HepG2 (cell line): Measurements from ENCODE around the gene NOP56. TPM values are rescaled to one million over a fixed set of nuclear protein-coding genes. Genes with fewer than 3 reads are reported as not detected.
A peak's percentile ranks its signal among the peaks of the same experiment; 100 is the strongest.

Source experiments
- ATAC-seq: fragments of 200-7000 bp; cut with Tn5 transposase; 3 replicates; pipeline ENCODE4 v1.9.1; 2020; ENCODE audit warnings: mild to moderate bottlenecking, moderate library complexity
- Bru-seq: library from RNA; stranded (reverse); fragments of 400-500 nt; gene quantifications from one replicate; lab custom pipeline; 2021; lab: Mats Ljungman, UMichigan
- BruChase-seq, 2 experiments: library from RNA; stranded (reverse); fragments of 400-500 nt; gene quantifications; one replicate each; lab custom pipeline; 2021; lab: Mats Ljungman, UMichigan
- BruUV-seq: library from RNA; stranded (reverse); fragments of 400-500 nt; replicated peaks from 2 replicates; lab custom pipeline; 2021; lab: Mats Ljungman, UMichigan
- CTCF ChIA-PET: fragments of 300-600 bp; formaldehyde crosslinking; extraction: SDS; loops from one replicate; lab custom pipeline; 2021; ENCODE audit warnings: low total read pairs, inconsistent platforms, low intra/inter-chr PET ratio; lab: Yijun Ruan, JAX
- POLR2A ChIA-PET: fragments of 350-600 bp; sonication (Branson Sonifier 250); formaldehyde crosslinking; loops from one replicate; lab custom pipeline; 2020; ENCODE audit warnings: antibody characterized with exemption, inconsistent platforms; lab: Yijun Ruan, JAX
- DNase-seq: peaks from one replicate; pipeline ENCODE4 v3.0.0-alpha.2; 2015; ENCODE audit warnings: low spot score
- FAIRE-seq: peaks from 3 replicates; lab custom pipeline; 2011; peaks lifted over from hg19 to GRCh38; lab: Jason Lieb, UNC
- H2AFZ ChIP-seq: one replicate; pipeline ENCODE4 v1.6.1; 2011; ENCODE audit warnings: low read length, inconsistent platforms
- H3K27ac ChIP-seq: fragments of 300-600 bp; 3 replicates; pipeline ENCODE4 v1.8.0; 2011; ENCODE audit warnings: mixed run types, mild to moderate bottlenecking, mixed read lengths, low read length, inconsistent platforms; ENCODE audit not compliant: insufficient read depth; ENCODE audit errors: extremely low read length
- H3K27me3 ChIP-seq, 2 experiments: fragments of 200-600 bp in 1 of 2; 2 replicates in 1 of 2; 3 replicates in 1 of 2; pipeline versions ENCODE4 v1.6.0 to v1.8.0; 2011; ENCODE audit warnings: low read length in 2 of 2, mild to moderate bottlenecking in 2 of 2, moderate library complexity in 2 of 2, inconsistent platforms in 1 of 2; ENCODE audit not compliant: insufficient read depth in 2 of 2, control insufficient read depth in 1 of 2
- H3K36me3 ChIP-seq, 2 experiments: fragments of 200-600 bp in 1 of 2; replicated peaks in 1 of 2; 2 replicates in 1 of 2; 3 replicates in 1 of 2; pipeline versions ENCODE4 v1.5.1 to v1.8.0; 2011; ENCODE audit warnings: low read length in 2 of 2, inconsistent platforms in 1 of 2; ENCODE audit not compliant: insufficient read depth in 2 of 2, control insufficient read depth in 1 of 2
- H3K4me1 ChIP-seq: 2 replicates; pipeline ENCODE4 v1.5.1; 2012; ENCODE audit warnings: low read length, inconsistent platforms; ENCODE audit not compliant: insufficient read depth
- H3K4me2 ChIP-seq: 2 replicates; pipeline ENCODE4 v1.6.0; 2011; ENCODE audit warnings: low read depth, low read length, inconsistent platforms
- H3K4me3 ChIP-seq, 3 experiments: fragments of 200-600 bp in 1 of 3; sonication (generic), shearing (Covaris generic) in 1 of 3; replicated peaks in 1 of 3; 2 replicates each; pipeline ENCODE4 v1.5.1; 2011 to 2016; ENCODE audit warnings: low read length in 3 of 3, inconsistent platforms in 2 of 3, low read depth in 2 of 3, mild to moderate bottlenecking in 2 of 3, control low read depth in 1 of 3, mixed read lengths in 1 of 3; ENCODE audit not compliant: insufficient read depth in 1 of 3
- H3K79me2 ChIP-seq: one replicate; pipeline ENCODE4 v1.6.1; 2011; ENCODE audit warnings: low read length, inconsistent platforms; ENCODE audit not compliant: insufficient read depth
- H3K9ac ChIP-seq: 2 replicates; pipeline ENCODE4 v1.6.0; 2011; ENCODE audit warnings: mild to moderate bottlenecking, low read depth, low read length, inconsistent platforms; ENCODE audit not compliant: insufficient read depth
- H3K9me3 ChIP-seq: 2 replicates; pipeline ENCODE4 v1.5.1; 2012; ENCODE audit warnings: mild to moderate bottlenecking, low read length
- H4K20me1 ChIP-seq: 2 replicates; pipeline ENCODE4 v1.6.0; 2011; ENCODE audit warnings: inconsistent platforms, mild to moderate bottlenecking, low read length, moderate library complexity; ENCODE audit not compliant: insufficient read depth
- ATF2 ChIP-seq: sonication (generic); formaldehyde crosslinking; IDR thresholded peaks from 2 replicates; pipeline ENCODE4 v1.4.0; 2020; ENCODE audit warnings: missing genetic modification reagents
- ATF3 ChIP-seq: sonication (generic); formaldehyde crosslinking; IDR thresholded peaks from 2 replicates; pipeline ENCODE4 v1.4.0; 2020; ENCODE audit warnings: missing genetic modification reagents
- DNMT1 ChIP-seq: sonication (generic); formaldehyde crosslinking; IDR thresholded peaks from 2 replicates; pipeline ENCODE4 v1.5.1; 2020; ENCODE audit warnings: mild to moderate bottlenecking, missing genetic modification reagents
- HOXD1 ChIP-seq: sonication (generic); formaldehyde crosslinking; IDR thresholded peaks from 2 replicates; pipeline ENCODE4 v1.5.0; 2020; ENCODE audit warnings: missing genetic modification reagents
- SOX13 ChIP-seq, 3 experiments: fragments of 450-650 bp in 1 of 3; sonication (generic) in 1 of 3; formaldehyde crosslinking in 1 of 3; IDR thresholded peaks in 2 of 3; conservative IDR thresholded peaks in 1 of 3; 2 replicates each; pipeline versions ENCODE4 v1.5.0 to v1.6.1; 2016 to 2020; ENCODE audit warnings: antibody characterized with exemption in 1 of 3, mild to moderate bottlenecking in 1 of 3, missing compliant biosample characterization in 1 of 3, missing genetic modification reagents in 1 of 3, moderate library complexity in 1 of 3
- SPEN ChIP-seq: sonication (generic); formaldehyde crosslinking; IDR thresholded peaks from 2 replicates; pipeline ENCODE4 v1.5.1; 2020; ENCODE audit warnings: low read depth, mild to moderate bottlenecking, missing genetic modification reagents
- ZBTB49 ChIP-seq: sonication (generic); formaldehyde crosslinking; IDR thresholded peaks from 2 replicates; pipeline ENCODE4 v1.4.0; 2020; ENCODE audit warnings: missing genetic modification reagents, borderline replicate concordance
- ZNF207 ChIP-seq: fragments of 450-650 bp; IDR thresholded peaks from 2 replicates; pipeline ENCODE4 v1.6.1; 2016; ENCODE audit warnings: antibody characterized with exemption, borderline replicate concordance
- ZNF501 ChIP-seq: sonication (generic); formaldehyde crosslinking; IDR thresholded peaks from 2 replicates; pipeline ENCODE4 v1.5.1; 2020; ENCODE audit warnings: mild to moderate bottlenecking, moderate library complexity, missing genetic modification reagents
- WGBS: methylation state at CpG from one replicate; pipeline ENCODE4 v1.1.6; 2017; ENCODE audit warnings: low lambda C conversion rate; 5-methylcytosine and 5-hydroxymethylcytosine counted together
- in situ Hi-C: cut with HindIII; loops from 2 replicates; pipeline ENCODE4 v1.10.0; 2017; ENCODE audit warnings: low pct_unique_long_range_greater_than_20kb; ENCODE audit not compliant: extremely low pct_ligation_motif_present
- intact Hi-C: fragments of 100-400 bp; cut with micrococcal nuclease; formaldehyde crosslinking; loops from one replicate; pipeline ENCODE4 v1.10.0; 2022; ENCODE audit not compliant: unreplicated experiment
- long read RNA-seq, 2 experiments: library from RNA in 1 of 2; library from polyadenylated mRNA in 1 of 2; stranded (forward) in 1 of 2; unstranded in 1 of 2; transcript quantifications; one replicate each; pipeline ENCODE4 v2.0.0, GENCODE V29; 2019 to 2022
- polyA minus RNA-seq, 3 experiments: library from RNA; depleted of rRNA, polyadenylated mRNA; stranded (reverse); fragments of >200 nt; gene quantifications; 2 replicates each; pipeline ENCODE4 v1.2.3, GENCODE V29; 2011; ENCODE audit warnings: low replicate concordance in 1 of 3
- polyA plus RNA-seq, 8 experiments: library from polyadenylated mRNA; depleted of rRNA in 3 of 8; stranded (reverse) in 7 of 8; unstranded in 1 of 8; fragments of >200 nt; fragmentation: Illumina TruSeq in 4 of 8; extraction: Trizol in 4 of 8; gene quantifications; 2 replicates each; pipeline versions ENCODE4 v1.2.1 to v1.2.3, GENCODE V29; 2011 to 2016; ENCODE audit warnings: low read depth in 4 of 8, missing spikeins in 1 of 8, mixed read lengths in 1 of 8; ENCODE audit not compliant: insufficient read depth in 1 of 8
- total RNA-seq, 5 experiments: library from RNA; depleted of rRNA; stranded (reverse); fragments of >200 nt; fragmentation: Illumina TruSeq; extraction: Trizol; gene quantifications; 2 replicates each; pipeline ENCODE4 v1.2.3, GENCODE V29; 2016; ENCODE audit warnings: low read depth in 1 of 5

NOP56 gene
- total RNA-seq (2016; rRNA removed; fragmentation: Illumina TruSeq; extraction: Trizol) (646 and 1,116 TPM in 2 replicates), polyA plus RNA-seq (2011; rRNA removed) (369 and 374 TPM in 2 replicates), polyA minus RNA-seq (2011; rRNA and poly(A)+ RNA removed; ENCODE audit: low replicate concordance) (388 and 403 TPM in 2 replicates), Bru-seq, nascent RNA (percentile 99 among the genes with signal in this experiment), BruChase-seq, experiment 1, labeled RNA remaining after a 6-hour chase (percentile 100 among the genes with signal in this experiment), BruChase-seq, experiment 2, labeled RNA remaining after a 2-hour chase (percentile 100 among the genes with signal in this experiment)
- 3,280 and 3,642 TPM in 2 replicates for total RNA-seq (2016; cell fraction: cytosol; rRNA removed; fragmentation: Illumina TruSeq; extraction: Trizol; ENCODE audit: low read depth)
- total RNA-seq (2016; cell fraction: insoluble cytoplasmic fraction; rRNA removed; fragmentation: Illumina TruSeq; extraction: Trizol) = 600 and 1,127 TPM in 2 replicates
- total RNA-seq (2016; cell fraction: membrane; rRNA removed; fragmentation: Illumina TruSeq; extraction: Trizol) = 2,832 and 3,011 TPM in 2 replicates
- 1,362 and 1,462 TPM in 2 replicates for total RNA-seq (2016; cell fraction: nucleus; rRNA removed; fragmentation: Illumina TruSeq; extraction: Trizol)
- 207 and 225 TPM in 2 replicates for polyA plus RNA-seq (2011; cell fraction: cytosol; rRNA removed)
- 1,398 and 1,412 TPM in 2 replicates for polyA plus RNA-seq (2011; cell fraction: nucleus; rRNA removed)
- polyA plus RNA-seq (2012) = 352 and 481 TPM in 2 replicates
- 3,484 and 3,697 TPM in 2 replicates for polyA plus RNA-seq (2016; cell fraction: cytosol; fragmentation: Illumina TruSeq; extraction: Trizol; ENCODE audit: low read depth)
- polyA plus RNA-seq (2016; cell fraction: insoluble cytoplasmic fraction; fragmentation: Illumina TruSeq; extraction: Trizol; ENCODE audit: low read depth) = 637 and 642 TPM in 2 replicates
- polyA plus RNA-seq (2016; cell fraction: membrane; fragmentation: Illumina TruSeq; extraction: Trizol; ENCODE audit: low read depth) = 2,607 and 2,624 TPM in 2 replicates
- polyA plus RNA-seq (2016; cell fraction: nucleus; fragmentation: Illumina TruSeq; extraction: Trizol; ENCODE audit: insufficient read depth, low read depth) = 3,019 and 3,117 TPM in 2 replicates
- 134 TPM in 2 replicates for polyA minus RNA-seq (2011; cell fraction: cytosol; rRNA and poly(A)+ RNA removed)
- polyA minus RNA-seq (2011; cell fraction: nucleus; rRNA and poly(A)+ RNA removed) = 938 and 1,127 TPM in 2 replicates
- long read RNA-seq, experiment 1, transcript NOP56-216 (5 exons, 1,143 nt) = minor isoform, 7 of 123 reads
- long read RNA-seq, experiment 1, transcript NOP56-201 (12 exons, 2,400 nt) = major isoform, 28 of 123 reads
- long read RNA-seq, experiment 1, partial matches to known transcripts = 59 of 123 reads
- long read RNA-seq, experiment 1, other reads (novel, unspliced or antisense) = 21 of 123 reads
- long read RNA-seq, experiment 2, transcript NOP56-205 (3 exons, 859 nt) = minor isoform, 20 of 596 reads
- long read RNA-seq, experiment 2, transcript NOP56-219 (1 exons, 2,980 nt) = minor isoform, 16 of 596 reads
- long read RNA-seq, experiment 2, transcript NOP56-216 (5 exons, 1,143 nt) = minor isoform, 52 of 596 reads
- long read RNA-seq, experiment 2, transcript NOP56-201 (12 exons, 2,400 nt) = major isoform, 149 of 596 reads
- long read RNA-seq, experiment 2, partial matches to known transcripts = 171 of 596 reads
- long read RNA-seq, experiment 2, other reads (novel, unspliced or antisense) = 172 of 596 reads

GRCh38 chr20:2651772-2652723 is at the start of gene NOP56:
Gene NOP56 (plus strand): TSS chr20:2652632. CDS start chr20:2652661, 29 bp downstream.
- DNase-seq (peak; percentile 88), ATAC-seq (peak; percentile 93), FAIRE-seq (no peak)
- Histone ChIP-seq H3K4me1 (peaks cover 43% of the 10 kb centered on the region), H3K36me3 (peaks cover 31 to 34% of the 10 kb centered on the region in 2 experiments), H3K9me3 (no peaks in the 10 kb centered on the region), H2AFZ (no peak within 1 kb of the TSS), H3K9ac (peak within 1 kb of the TSS; percentile 88), H3K4me2 (peak within 1 kb of the TSS; percentile 100), H3K79me2 (peaks cover 46% of the 10 kb centered on the region), H4K20me1 (peaks cover 45% of the 10 kb centered on the region), H3K27me3 (no peaks in the 10 kb centered on the region; a peak in 1 of 5 replicates), H3K4me3 (peak within 1 kb of the TSS; percentile 83 to 97 (median 94)), H3K27ac (peak within 1 kb of the TSS; percentile 90)
- in situ Hi-C loops = no loop called here
- WGBS = 1% methylated on average over 40 of the region's 101 CpGs
- ChIA-PET POLR2A (interaction anchor here (0.7 to 7.0 kb wide), 32 partner anchors 9 to 556 kb away, joined by 3 to 151 read pairs (median 6); partner anchors contain the start of genes EBF4, IDH3B, MRPS26 and PCED1A), CTCF (no interaction called here)
- BruUV-seq = TSS peak; percentile 83
- intact Hi-C loops = loop anchor here (5.0 kb wide), 2 partner anchors 140 to 185 kb away; no protein-coding TSS in a partner anchor
- TF ChIP-seq HOXD1 (CRISPR knock-in tag) = peak; percentile 56
- TF ChIP-seq ATF3 (CRISPR knock-in tag) = peak; percentile 51; the same call in 1 of the 2 replicates
- peak; percentile 44; the same call in 1 of the 2 replicates for TF ChIP-seq DNMT1 (CRISPR knock-in tag)
- peak; percentile 97 for TF ChIP-seq SPEN (CRISPR knock-in tag)
- peak; percentile 40 for TF ChIP-seq ATF2 (CRISPR knock-in tag)
- TF ChIP-seq ZNF501 = peak; percentile 98
- TF ChIP-seq SOX13 (IDR thresholded peaks at IDR 0.05) = no peak
- no peak; a peak in 2 of 4 replicates for TF ChIP-seq SOX13 (CRISPR knock-in tag; conservative IDR thresholded peaks at IDR 0.05 in 1 of 2, IDR thresholded peaks at IDR 0.05 in 1 of 2)
- no peak for TF ChIP-seq ZNF207
- no peak for TF ChIP-seq ZBTB49 (CRISPR knock-in tag)
